K562 (cell line): ENCODE data around the gene TESK1. TPM values are rescaled to one million over a fixed set of nuclear protein-coding genes. Genes with fewer than 3 reads are reported as not detected.

Experiments
- ADNP ChIP-seq: fragments of 200-800 bp; sonication (Bioruptor generic); IDR thresholded peaks from 2 replicates; pipeline ENCODE4 v1.6.1; 2016; ENCODE audit warnings: missing genetic modification characterization, missing compliant biosample characterization
- ARID2 ChIP-seq: fragments of 450-650 bp; IDR thresholded peaks from 2 replicates; pipeline ENCODE4 v1.6.1; 2017; ENCODE audit warnings: antibody characterized with exemption, mild to moderate bottlenecking
- BACH1 ChIP-seq: fragments of 200-800 bp; sonication (Bioruptor generic); IDR thresholded peaks from 2 replicates; pipeline ENCODE4 v1.6.1; 2016; ENCODE audit warnings: missing genetic modification characterization, missing compliant biosample characterization
- GTF2E2 ChIP-seq: fragments of 200-800 bp; sonication (Bioruptor generic); IDR thresholded peaks from 2 replicates; pipeline ENCODE4 v1.6.1; 2016; ENCODE audit warnings: missing genetic modification characterization, missing compliant biosample characterization
- HEY1 ChIP-seq: fragments of 250-450 bp; sonication (Bioruptor Pico); IDR thresholded peaks from 2 replicates; pipeline ENCODE4 v1.5.0; 2020; ENCODE audit warnings: mild to moderate bottlenecking, moderate library complexity, borderline replicate concordance
- HMGN3 ChIP-seq: IDR thresholded peaks from 2 replicates; pipeline ENCODE4 v1.6.1; 2011; ENCODE audit warnings: borderline replicate concordance, low read depth, mild to moderate bottlenecking, mixed read lengths, low read length; ENCODE audit not compliant: insufficient read length; ENCODE audit errors: extremely low read depth
- KAT8 ChIP-seq: fragments of 450-650 bp; IDR thresholded peaks from 2 replicates; pipeline ENCODE4 v1.6.1; 2016; ENCODE audit warnings: low read depth, mild to moderate bottlenecking
- NCOA4 ChIP-seq: fragments of 450-650 bp; IDR thresholded peaks from 2 replicates; pipeline ENCODE4 v1.6.1; 2018; ENCODE audit warnings: mild to moderate bottlenecking; ENCODE audit not compliant: partially characterized antibody
- NRF1 ChIP-seq, 2 experiments: fragments of 450-650 bp; IDR thresholded peaks in 1 of 2; conservative IDR thresholded peaks in 1 of 2; 2 replicates each; pipeline ENCODE4 v1.6.1; 2014; ENCODE audit warnings: mild to moderate bottlenecking in 2 of 2
- RBM17 ChIP-seq: fragments of 200-400 bp; formaldehyde crosslinking; IDR thresholded peaks from 2 replicates; pipeline ENCODE4 v1.6.1; 2017; ENCODE audit warnings: low read depth, mild to moderate bottlenecking, low read length, borderline replicate concordance
- SIN3A ChIP-seq, 2 experiments: fragments of 150-350 bp in 1 of 2; IDR thresholded peaks; 2 replicates each; pipeline ENCODE4 v1.6.1; 2011 to 2016; ENCODE audit warnings: borderline replicate concordance in 2 of 2, low read depth in 2 of 2, low read length in 2 of 2, mild to moderate bottlenecking in 2 of 2, moderate library complexity in 2 of 2; ENCODE audit not compliant: control insufficient read depth in 1 of 2
- SMAD1 ChIP-seq: fragments of 150-350 bp; IDR thresholded peaks from 2 replicates; pipeline ENCODE4 v1.6.1; 2014; ENCODE audit warnings: low read length, low read depth; ENCODE audit not compliant: partially characterized antibody
- SMAD4 ChIP-seq: fragments of 250-450 bp; sonication (Bioruptor Pico); conservative IDR thresholded peaks from 2 replicates; pipeline ENCODE4 v1.8.0; 2021; ENCODE audit warnings: inconsistent platforms, mild to moderate bottlenecking, moderate library complexity
- SMC3 ChIP-seq: conservative IDR thresholded peaks from 2 replicates; pipeline ENCODE4 v1.6.1; 2011; ENCODE audit warnings: low read depth, low read length, improper control_type of control experiment; ENCODE audit not compliant: insufficient read depth
- TEAD1 ChIP-seq, 2 experiments: fragments of 450-650 bp in 1 of 2; sonication (generic) in 1 of 2; formaldehyde crosslinking; IDR thresholded peaks; 2 replicates each; pipeline versions ENCODE4 v1.4.0 to v1.8.0; 2020 to 2022; ENCODE audit warnings: mild to moderate bottlenecking in 2 of 2, missing genetic modification reagents in 1 of 2
- TSC22D4 ChIP-seq: fragments of 450-650 bp; IDR thresholded peaks from 2 replicates; pipeline ENCODE4 v1.6.1; 2016; ENCODE audit warnings: missing genetic modification characterization, missing biosample characterization, control low read depth
- ZNF184 ChIP-seq: sonication (generic); formaldehyde crosslinking; IDR thresholded peaks from 2 replicates; pipeline ENCODE4 v1.5.0; 2020; ENCODE audit warnings: missing genetic modification reagents
- ZNF212 ChIP-seq: fragments of 450-650 bp; formaldehyde crosslinking; IDR thresholded peaks from 2 replicates; pipeline ENCODE4 v1.4.0; 2020; ENCODE audit warnings: mild to moderate bottlenecking
- ZNF316 ChIP-seq: fragments of 450-650 bp; IDR thresholded peaks from 2 replicates; pipeline ENCODE4 v1.6.1; 2016
- ZNF395 ChIP-seq: fragments of 200-800 bp; sonication (Bioruptor generic); IDR thresholded peaks from 2 replicates; pipeline ENCODE4 v1.6.1; 2017; ENCODE audit warnings: missing genetic modification characterization, missing compliant biosample characterization
- ZNF583 ChIP-seq: fragments of 250-450 bp; sonication (Bioruptor Pico); IDR thresholded peaks from 2 replicates; pipeline ENCODE4 v1.4.0; 2020
- ZNF584 ChIP-seq: fragments of 200-800 bp; sonication (Bioruptor generic); IDR thresholded peaks from 2 replicates; pipeline ENCODE4 v1.6.1; 2016; ENCODE audit warnings: low read depth, mild to moderate bottlenecking, missing genetic modification characterization, missing compliant biosample characterization
- polyA plus RNA-seq, 8 experiments: library from polyadenylated mRNA; depleted of rRNA in 4 of 8; stranded (reverse) in 5 of 8; unstranded in 3 of 8; fragments of >200 nt; fragmentation: Nextera tagmentation in 2 of 8; fragmentation: Illumina TruSeq in 1 of 8; extraction: Ambion mirVana in 2 of 8; extraction: Trizol in 1 of 8; gene quantifications; 2 replicates each; pipeline versions ENCODE4 v1.2.1 to v1.2.3, GENCODE V29; 2011 to 2014; ENCODE audit warnings: inconsistent platforms in 1 of 8, missing spikeins in 1 of 8
- total RNA-seq, 7 experiments: library from RNA; depleted of rRNA in 6 of 7; stranded (reverse); fragments of >200 nt in 6 of 7; fragmentation: Illumina TruSeq in 2 of 7; extraction: Trizol in 2 of 7; gene quantifications; 2 replicates each; pipeline versions ENCODE4 v1.2.1 to v1.2.3, GENCODE V29; 2011 to 2021; ENCODE audit warnings: low replicate concordance in 1 of 7
- TF ChIP-seq, protein P1 (sequence below): fragments of 250-450 bp; sonication (Bioruptor Pico); IDR thresholded peaks from 2 replicates; pipeline ENCODE4 v1.8.0; 2022; ENCODE audit warnings: moderate library complexity, mild to moderate bottlenecking, inconsistent platforms
- TF ChIP-seq, protein P2 (sequence below): sonication (generic); formaldehyde crosslinking; IDR thresholded peaks from 2 replicates; pipeline ENCODE4 v1.8.0; 2022; ENCODE audit warnings: missing genetic modification reagents, mild to moderate bottlenecking, moderate library complexity, borderline replicate concordance

The TESK1 gene
- total and polyA plus RNA-seq, 9 of the 15 experiments (the other 6 are each of a cell fraction or from before 2014, with no cell fraction given), result 0.07 to 10.4 (median 4.1) TPM

DNA sequence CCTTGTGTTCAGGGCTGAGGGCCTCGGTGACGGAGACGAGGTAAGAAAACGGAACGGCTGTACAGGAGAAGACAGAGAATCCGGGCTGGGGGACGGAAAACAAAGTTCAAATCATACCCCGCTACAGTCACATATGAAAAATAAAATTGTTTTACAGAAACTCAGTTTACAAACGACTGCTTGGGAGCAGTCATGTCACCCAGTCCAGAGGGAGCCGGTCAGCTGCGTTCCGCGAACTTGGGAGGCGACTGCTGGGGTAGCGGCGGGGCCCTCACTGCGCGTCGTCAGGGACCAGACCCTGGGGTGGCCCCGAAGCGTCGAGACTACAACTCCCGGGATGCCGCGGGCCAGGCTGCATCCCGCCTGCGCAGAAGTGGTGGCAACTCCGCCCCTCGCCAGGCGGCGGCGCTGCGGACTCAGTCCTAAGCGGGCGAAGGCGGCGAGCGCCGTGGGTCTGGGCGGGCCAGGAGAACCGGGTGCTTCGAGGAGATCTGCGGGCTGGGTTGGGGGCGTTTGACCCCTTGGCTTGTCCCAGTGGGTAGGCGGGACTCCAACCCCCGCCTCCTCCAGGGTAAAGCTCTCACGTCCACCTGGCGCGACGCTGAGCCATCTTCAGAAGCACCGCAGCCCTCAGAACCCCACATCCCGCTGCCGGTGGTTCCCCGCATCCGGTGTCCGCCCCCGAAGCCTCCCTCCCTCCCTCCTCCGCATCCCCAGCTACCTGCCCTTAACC lies 41.6 kb downstream of the TESK1 start (continued):
- TF ChIP-seq TSC22D4 (tag) (no peak), TEAD1 (CRISPR knock-in tag; IDR thresholded peaks at IDR 0.05) (peak in 1 of 2 experiments; percentile 29; a peak in 1 of 4 replicates), ADNP (tag) (no peak), KAT8 (no peak), ARID2 (no peak), ZNF316 (no peak), SIN3A (IDR thresholded peaks at IDR 0.05; ENCODE audit: borderline replicate concordance in 2 of 2, control insufficient read depth in 1 of 2, low read depth in 2 of 2, low read length in 2 of 2) (peak in 1 of 2 experiments; percentile 31; a peak in 1 of 4 replicates), ZNF583 (CRISPR knock-in tag) (no peak), SMAD1 (peak; percentile 18), ZNF395 (CRISPR knock-in tag) (no peak), BACH1 (tag) (no peak), NRF1 (conservative IDR thresholded peaks at IDR 0.05 in 1 of 2, IDR thresholded peaks at IDR 0.05 in 1 of 2) (peak; percentile 90 to 92), HEY1 (CRISPR knock-in tag) (no peak), SMC3 (peak; percentile 50), RBM17 (no peak), HMGN3 (peak; percentile 84), ZNF184 (CRISPR knock-in tag) (no peak), ZNF212 (CRISPR knock-in tag) (no peak), GTF2E2 (no peak; the same call in 1 of the 2 replicates), SMAD4 (peak; percentile 50; the same call in 1 of the 2 replicates), ZNF584 (CRISPR knock-in tag) (no peak), NCOA4 (no peak)
- TF ChIP-seq, protein P1, sequence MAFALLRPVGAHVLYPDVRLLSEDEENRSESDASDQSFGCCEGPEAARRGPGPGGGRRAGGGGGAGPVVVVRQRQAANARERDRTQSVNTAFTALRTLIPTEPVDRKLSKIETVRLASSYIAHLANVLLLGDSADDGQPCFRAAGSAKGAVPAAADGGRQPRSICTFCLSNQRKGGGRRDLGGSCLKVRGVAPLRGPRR (CRISPR knock-in tag), result no peak
- TF ChIP-seq, protein P2, sequence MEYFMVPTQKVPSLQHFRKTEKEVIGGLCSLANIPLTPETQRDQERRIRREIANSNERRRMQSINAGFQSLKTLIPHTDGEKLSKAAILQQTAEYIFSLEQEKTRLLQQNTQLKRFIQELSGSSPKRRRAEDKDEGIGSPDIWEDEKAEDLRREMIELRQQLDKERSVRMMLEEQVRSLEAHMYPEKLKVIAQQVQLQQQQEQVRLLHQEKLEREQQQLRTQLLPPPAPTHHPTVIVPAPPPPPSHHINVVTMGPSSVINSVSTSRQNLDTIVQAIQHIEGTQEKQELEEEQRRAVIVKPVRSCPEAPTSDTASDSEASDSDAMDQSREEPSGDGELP (CRISPR knock-in tag), result peak; percentile 77; the same call in 1 of the 2 replicates
